ACC112 (cell line): Measurements from ENCODE around the gene KCNAB2.

Experiments used
- H2AFZ ChIP-seq: fragments of 200-600 bp; sonication (generic); one replicate; pipeline ENCODE4 v1.6.0; 2017; ENCODE audit warnings: antibody characterized with exemption, low read length; ENCODE audit not compliant: unreplicated experiment
- H3K27ac ChIP-seq: fragments of 200-600 bp; sonication (generic); 2 replicates; pipeline ENCODE4 v1.5.1; 2014; ENCODE audit warnings: low read depth, mild to moderate bottlenecking, antibody characterized with exemption, low read length, moderate library complexity
- H3K27me3 ChIP-seq: fragments of 200-600 bp; sonication (generic); 2 replicates; pipeline ENCODE4 v1.6.1; 2014; ENCODE audit warnings: mild to moderate bottlenecking, antibody characterized with exemption, low read length, moderate library complexity, mixed read lengths; ENCODE audit not compliant: insufficient read depth
- H3K36me3 ChIP-seq: fragments of 200-600 bp; sonication (generic); 2 replicates; pipeline ENCODE4 v1.6.1; 2016; ENCODE audit warnings: mild to moderate bottlenecking, antibody characterized with exemption, low read length, moderate library complexity, mixed read lengths; ENCODE audit not compliant: insufficient read depth
- H3K4me1 ChIP-seq: fragments of 200-600 bp; sonication (generic); one replicate; pipeline ENCODE4 v1.6.1; 2016; ENCODE audit warnings: low read length, mixed read lengths; ENCODE audit not compliant: insufficient read depth, unreplicated experiment, control insufficient read depth
- H3K4me3 ChIP-seq: fragments of 200-600 bp; sonication (generic); 2 replicates; pipeline ENCODE4 v1.5.1; 2014; ENCODE audit warnings: mild to moderate bottlenecking, low read depth, low read length
- H3K79me2 ChIP-seq: fragments of 200-600 bp; sonication (generic); one replicate; pipeline ENCODE4 v1.6.0; 2016; ENCODE audit warnings: low read length; ENCODE audit not compliant: control insufficient read depth, unreplicated experiment, insufficient read depth

KCNAB2 gene

GRCh38 chr1:6150006-6150938, 104.6 kb downstream of the KCNAB2 start:
- Histone ChIP-seq H3K36me3 (no peaks in the 10 kb centered on the region), H3K4me3 (no peak overlapping the region), H3K27me3 (peaks cover 45% of the 10 kb centered on the region), H2AFZ (no peak overlapping the region), H3K4me1 (no peaks in the 10 kb centered on the region), H3K79me2 (no peaks in the 10 kb centered on the region), H3K27ac (no peak overlapping the region)
